Activated T-cell treated with anti-CD3 and anti-CD28 coated beads for 48 hours (primary cell): ENCODE measurements around the gene DCP2.
A peak's percentile ranks its signal among the peaks of the same experiment; 100 is the strongest.

ENCODE experiments used
- DNase-seq: peaks from one replicate; pipeline ENCODE4 v3.0.0-alpha.2; 2020; ENCODE audit warnings: low read depth

The DCP2 gene

DNA sequence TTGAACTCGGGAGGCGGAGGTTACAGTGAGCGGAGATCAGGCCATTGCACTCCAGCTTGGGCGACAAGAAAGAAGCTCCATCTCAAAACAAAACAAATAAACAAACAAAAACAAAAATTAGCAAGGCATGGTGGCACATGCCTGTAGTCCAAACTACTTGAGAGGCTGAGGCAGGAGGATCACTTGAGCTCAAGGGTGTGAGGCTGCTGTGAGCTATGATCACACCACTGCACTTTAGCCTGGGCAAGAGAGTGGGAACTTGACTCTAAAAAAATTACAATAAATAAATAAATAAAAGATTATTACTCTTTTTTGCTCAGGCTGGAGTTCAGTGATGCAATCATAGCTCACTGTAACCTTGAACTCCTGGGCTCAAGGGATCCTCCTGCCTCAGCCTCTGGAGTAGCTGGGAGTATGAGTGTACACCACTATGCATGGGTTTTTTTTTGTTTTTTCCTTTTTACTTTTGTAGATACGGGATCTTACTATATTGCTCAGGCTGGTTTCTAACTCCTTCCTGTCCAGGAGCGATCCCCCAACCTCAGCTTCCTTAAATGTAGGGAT lies 9.0 kb upstream of the DCP2 start:
- DNase-seq = no peak

DNA sequence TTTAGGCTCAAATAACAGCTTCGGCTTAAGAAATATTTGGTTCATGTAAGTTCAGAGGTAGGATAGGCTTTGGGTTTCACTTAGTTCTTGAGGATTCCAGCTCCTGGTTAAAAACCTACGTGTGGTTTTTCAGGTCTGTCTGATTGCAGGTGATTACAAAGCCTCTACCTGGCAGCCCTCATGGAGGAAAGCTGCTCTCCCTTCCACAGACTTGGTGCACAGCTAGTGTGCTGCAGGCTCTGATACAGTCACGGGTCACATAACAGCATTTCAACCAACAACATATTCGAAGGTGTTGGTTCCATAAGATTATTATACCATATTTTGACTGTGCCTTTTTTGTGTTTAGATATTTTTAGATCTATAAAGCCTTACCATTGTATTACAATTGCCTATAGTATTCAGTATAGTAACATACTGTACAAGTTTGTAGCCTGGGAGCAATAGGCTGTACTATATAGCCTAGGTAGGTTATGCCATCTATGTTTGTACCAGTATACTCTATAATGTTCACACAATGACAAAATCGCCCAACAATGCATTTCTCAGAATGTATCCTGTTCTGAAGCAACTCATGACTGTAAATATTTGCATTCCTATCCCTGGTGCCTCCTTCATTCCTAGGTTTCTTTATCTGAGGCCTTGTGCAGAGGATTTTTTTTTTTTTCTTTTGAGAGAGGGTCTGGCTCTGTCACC lies 8.0 kb upstream of the DCP2 start:
- no peak for DNase-seq

DNA sequence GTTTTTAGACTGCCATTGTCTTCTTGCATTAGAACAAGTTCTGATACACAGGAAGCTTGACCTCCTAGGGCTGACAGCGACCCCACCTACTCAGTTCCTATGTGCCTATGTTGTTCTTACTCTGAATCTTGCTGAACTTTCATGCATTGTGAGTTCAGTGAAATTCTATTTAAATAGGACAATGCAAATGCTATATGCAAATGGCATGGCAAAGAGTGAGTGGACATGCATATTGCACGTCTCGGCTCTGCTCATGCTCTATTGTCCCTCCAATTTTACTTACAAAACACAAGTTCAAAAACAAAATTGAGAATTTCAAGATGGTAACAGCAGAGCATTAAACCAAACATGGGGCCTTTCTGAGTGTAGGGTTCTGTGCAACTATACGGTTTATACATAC lies 5.3 kb upstream of the DCP2 start:
- DNase-seq = no peak

- no peak for DNase-seq
Measured at GRCh38 chr5:112973036-112973435, 3.6 kb upstream of the DCP2 start.

DNA sequence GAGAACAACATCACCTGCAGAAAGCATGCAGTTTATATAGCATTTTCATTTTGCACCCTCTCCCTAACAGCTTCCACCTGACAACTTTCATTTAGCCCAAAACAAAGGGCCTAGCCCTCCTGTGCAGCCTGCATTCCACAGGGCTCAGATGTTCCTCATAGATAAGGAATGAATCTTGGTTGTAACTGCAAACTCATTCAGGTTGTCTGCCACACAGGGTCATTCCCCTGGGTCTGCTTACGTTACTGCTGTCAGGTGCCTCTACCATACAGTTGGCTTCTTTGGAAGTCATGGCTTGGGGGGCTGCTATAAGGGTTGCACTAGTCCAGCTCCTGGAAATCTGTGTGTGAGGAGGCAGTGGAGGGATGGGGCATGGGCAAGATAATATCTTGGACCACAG lies 2.7 kb upstream of the DCP2 start:
- no peak for DNase-seq

DNA sequence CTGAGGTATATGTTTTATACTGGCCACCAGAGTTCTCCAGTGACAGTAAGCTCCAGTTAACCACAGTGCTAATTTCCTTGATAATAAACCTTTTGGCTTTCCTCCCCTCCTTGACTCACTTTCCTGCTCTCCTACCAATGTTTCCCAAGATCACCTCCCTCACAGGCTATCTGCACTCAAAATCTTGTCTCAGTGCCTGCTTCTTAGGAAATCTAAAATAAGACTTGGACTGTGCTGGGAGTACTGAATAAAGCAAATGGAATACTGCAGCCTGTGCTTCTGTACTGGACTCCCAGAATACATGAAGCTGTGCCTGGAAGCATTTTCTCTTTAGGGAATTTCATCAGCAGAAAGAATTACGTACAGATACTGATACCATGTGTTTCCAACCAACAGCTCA lies 1.7 kb upstream of the DCP2 start:
- no peak for DNase-seq

DNA sequence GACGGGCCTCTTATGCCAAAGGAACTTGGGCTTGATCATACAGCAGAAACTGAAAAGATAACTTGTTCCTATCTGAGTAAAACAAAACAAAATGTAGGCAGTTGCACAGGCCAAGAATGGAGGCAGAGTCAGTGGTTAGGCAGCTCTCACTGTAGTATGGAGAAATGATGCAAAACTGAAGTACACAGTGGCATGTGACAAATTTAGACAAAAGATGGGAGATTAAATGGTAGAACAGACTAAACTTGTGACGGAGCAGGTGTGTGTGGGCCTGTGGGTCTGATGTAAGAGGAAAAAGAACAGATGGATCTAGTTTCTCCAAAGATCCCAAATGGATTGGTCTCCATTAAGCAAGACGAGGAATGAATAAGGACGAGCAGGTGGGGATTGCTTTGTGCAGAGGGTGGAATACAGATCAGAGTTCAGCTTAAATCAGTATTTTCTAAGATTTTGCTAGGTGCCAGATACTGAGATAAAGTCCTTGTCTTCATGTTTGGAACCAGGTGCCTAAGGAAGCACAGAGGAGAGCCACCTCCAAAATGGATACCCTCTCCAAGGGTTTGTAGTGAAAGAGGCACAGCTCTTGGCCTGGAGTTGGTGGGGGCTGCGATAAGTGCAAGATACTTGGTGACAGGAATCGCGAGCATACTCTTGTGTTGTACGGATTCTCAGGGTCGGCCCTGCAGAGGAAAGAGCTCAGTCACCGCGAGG lies 722 bp upstream of the DCP2 start:
- no peak for DNase-seq

DNA sequence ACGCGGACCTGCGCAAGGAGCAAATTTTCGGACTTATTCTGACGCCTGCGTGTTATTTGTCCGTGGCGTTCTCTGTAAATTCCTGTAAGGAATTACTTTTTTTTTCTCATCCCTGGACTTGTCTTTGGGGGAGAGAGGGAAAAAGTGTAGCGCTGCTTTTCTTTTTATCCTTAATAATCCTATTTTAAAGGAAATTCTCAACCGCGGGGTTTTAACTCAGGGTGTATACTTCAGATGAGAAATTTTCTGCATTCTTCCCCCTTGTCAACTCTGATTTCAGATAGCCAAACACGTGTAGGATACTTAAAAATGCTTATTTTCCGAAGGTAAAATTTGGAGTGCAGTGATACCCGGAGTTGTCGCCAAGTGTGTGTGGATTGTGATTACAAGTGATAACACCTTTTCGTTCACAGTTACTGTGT lies 853 bp downstream of the DCP2 start:
- DNase-seq = no peak

DNA sequence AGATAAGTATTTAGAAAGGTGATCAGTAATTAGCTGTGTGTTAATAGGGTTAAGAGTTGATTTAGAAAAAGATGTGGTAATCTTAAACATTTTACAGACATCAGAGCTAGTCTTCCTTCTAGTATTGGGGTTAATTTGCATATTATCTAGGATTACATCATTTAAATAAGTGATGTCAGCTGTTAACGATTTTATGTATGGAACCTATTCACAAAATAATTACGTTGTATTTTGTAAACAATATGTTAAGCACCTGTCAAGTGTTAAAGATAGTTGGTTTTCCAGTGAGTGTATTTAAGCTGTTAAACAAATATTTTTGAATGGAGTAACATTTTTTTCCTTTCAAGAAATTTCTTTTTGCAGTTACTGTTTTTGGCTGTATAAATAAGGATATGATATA lies 2.2 kb downstream of the DCP2 start:
- DNase-seq = no peak

DNA sequence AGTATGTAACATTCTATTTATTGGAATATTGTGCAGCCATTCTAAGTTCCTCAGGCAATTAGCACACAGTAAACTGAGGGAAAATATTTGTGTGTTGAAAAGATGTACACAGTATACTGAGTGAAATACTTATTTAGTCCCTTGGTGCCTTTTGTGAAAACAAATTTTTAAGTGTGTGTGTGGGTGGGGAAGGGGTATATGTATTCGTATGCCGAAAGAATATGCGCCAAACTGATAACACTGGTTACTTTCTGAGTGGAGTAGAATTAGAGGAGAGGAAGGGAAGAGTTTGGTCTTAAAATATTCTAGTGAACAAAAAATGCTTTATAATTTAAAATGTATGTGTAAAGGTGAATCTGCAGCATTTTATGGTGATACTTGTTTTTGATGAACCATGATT lies 3.1 kb downstream of the DCP2 start:
- DNase-seq = no peak

DNA sequence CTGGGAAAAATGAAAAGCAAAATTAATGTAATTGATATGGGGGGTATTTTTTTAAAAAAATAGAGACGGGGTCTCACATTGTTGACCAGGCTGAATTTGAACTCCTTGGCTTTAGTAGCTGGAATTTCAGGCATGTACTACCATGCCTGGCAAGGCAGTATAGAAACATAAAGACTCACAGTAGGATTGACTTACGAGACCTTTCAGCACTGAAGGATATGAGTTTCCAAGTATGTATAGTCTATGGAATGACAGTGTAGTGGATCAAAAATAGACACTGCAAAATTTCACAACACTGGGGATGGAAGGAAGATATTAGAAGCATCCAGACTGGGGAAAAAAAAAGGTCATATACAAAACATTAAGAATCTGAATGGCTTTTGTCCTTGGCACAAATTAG lies 6.8 kb downstream of the DCP2 start:
- DNase-seq = no peak

DNA sequence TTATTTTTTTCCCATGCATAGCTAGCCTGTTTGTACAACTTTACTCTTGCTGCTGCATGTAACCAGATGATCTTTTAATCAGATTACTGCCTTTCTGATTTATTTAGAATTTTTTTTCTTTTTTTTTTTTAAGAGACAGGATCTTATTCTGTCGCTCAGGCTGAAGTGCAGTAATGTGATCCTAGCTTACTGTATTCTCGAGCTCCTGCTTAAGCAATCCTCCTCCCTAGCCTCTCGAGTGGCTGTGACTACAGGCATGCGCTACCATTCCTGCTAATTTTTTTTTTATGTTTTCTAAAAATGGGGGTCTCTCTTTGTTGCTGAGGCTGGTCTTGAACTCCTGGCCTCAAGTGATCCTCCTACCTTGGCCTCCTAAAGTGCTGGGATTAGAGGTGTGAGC lies 9.6 kb downstream of the DCP2 start:
- DNase-seq = no peak

GRCh38 chr5:112995764-112996618 lies 19.4 kb downstream of the DCP2 start:
- peak; percentile 61 for DNase-seq

DNA sequence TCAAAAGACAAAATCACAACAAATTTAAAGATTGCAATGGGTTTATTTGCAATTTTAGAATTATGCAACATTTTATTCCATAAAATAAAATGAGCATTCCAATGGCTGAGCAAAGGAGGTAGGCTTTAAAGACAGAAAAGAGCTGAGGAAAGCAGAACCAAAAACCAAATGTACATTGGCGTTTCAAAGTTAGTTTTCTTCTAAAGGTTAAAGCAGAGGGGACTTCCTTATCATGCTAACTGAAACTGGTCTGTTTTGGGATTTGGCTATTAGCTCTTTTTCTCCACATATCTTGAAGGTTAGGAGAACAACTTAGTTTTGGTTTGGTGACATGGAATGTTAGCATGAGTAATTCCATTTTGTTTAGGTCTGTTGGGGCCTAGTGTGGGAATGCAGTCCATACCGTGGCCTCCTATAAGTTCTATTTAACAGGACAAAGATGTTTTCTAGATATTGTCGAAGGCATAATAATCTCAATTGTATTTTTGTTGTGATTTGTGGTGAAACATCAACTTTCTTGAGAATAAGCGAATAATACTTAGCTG lies 20.3 kb downstream of the DCP2 start:
- DNase-seq = no peak

DNA sequence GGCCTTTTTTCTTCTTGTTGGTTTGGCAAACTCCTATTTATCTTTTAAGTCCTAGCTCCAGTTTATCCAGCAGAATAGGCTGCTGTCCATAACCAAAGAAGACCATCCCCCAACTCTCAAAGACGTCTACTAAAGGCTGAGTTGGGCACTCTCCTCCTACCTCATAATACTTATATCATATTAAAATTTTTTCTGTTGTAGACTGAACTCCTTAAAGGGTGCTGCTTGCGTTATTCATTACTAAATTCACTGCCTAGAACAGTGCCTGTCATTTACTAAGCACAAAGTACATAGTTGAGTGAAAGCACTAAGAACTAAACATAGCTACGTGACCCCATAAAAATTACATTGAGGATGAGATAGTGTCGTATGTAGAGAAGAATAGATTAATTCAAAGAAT lies 21.7 kb downstream of the DCP2 start:
- DNase-seq = no peak

GRCh38 chr5:113000466-113000865 lies 23.9 kb downstream of the DCP2 start:
- no peak for DNase-seq

DNA sequence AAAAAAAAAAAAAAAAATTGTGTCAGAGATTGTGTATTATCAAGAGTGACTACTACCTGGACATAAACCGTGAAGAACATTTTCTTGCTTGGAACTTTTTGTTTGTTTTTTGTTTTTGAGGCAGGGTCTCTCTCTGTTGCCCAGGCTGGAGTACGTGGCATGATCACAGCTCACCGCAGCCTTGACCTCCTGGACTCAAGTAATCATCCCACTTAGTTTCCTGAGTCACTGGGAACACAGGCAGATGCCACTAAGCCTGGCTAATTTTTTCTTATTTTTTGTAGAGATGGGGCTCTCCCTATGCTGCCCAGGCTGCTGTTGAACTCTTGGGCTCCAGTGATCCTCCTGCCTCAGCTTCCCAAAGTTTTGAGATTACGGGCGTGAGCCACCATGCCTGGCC lies 25.8 kb downstream of the DCP2 start:
- DNase-seq = no peak

DNA sequence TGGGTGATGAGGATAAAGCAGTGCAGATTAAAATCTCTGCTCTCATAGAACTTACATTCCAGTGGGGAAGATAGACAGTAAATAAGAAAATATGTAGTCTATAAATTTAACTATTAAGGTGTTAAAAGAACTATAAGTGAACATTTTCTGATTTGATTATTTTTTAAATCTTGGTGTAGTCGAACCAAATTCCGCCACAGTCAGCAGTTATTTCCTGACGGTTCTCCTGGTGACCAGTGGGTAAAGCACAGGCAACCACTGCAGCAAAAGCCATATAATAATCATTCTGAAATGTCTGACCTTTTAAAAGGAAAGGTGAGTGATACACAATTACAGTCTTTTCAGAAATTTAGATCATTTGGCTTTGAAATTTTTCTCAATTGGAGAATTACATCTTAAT lies 27.2 kb downstream of the DCP2 start:
- DNase-seq = no peak

DNA sequence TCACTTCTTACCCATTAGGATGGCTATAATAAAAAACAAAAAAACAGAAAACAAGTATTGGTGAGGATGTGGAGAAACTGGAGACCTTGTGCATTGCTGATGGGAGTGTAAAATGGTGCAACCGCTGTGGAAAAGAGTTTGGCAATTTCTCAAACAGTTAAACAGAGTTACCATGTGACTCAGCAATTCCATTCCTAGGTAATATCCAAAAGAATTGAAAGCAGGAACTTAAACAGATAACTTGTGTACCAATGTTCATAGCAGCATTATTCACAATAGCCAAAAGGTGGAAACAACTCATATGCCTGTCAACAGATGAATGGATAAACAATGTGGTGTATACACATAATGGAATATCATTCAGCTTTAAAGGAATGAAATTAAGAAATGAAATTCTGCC lies 28.9 kb downstream of the DCP2 start:
- DNase-seq = no peak

DNA sequence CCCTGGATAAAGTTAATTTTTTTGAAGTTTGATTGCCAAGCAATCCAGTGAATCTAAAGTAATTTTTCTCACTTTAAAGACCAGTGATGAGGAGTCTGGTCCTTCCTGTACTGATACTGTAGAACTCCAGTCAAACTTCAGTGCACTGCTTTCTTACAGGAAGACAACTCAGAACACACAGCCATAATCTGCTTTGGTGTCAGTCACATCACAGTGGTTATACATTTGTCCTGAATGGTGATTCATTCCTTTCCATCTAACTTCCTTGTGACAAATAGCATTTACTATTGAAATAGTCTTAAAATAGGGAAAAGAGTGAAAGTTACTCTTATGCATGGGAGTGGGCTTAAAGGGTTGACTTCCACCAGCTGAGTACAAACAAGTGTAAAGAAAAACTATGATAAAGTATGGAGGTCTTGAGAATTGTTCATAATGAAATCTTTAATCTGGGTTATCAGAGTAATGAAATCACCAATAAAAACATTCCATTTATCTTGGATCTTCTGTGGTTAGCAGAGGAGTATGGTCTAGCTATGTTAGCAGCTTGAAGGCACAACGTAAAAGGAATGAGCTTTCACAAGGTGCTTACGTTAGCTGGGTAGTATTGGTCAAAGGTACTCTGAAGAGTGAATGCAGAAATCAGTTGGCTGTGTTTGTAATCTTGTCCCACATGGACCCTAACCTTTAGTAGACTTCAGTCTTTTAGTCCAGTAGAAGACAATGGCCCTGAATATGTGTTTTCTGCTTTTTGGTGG lies 41.5 kb downstream of the DCP2 start:
- DNase-seq = no peak

GRCh38 chr5:113020461-113021273 lies 44.1 kb downstream of the DCP2 start:
- no peak for DNase-seq
